NCI-H1694 treated with DMSO at 0.1 percent for 48 hours (cell line): Measurements from ENCODE around the gene ARL4D.
"Not testable (repeated sequence)": the region's sequence is repeated elsewhere in the genome, so short reads cannot be mapped to it uniquely, and the experiment has no call there.

ENCODE experiments used
- DNase-seq: peaks from one replicate; lab custom pipeline; 2025; lab: John Stamatoyannopoulos, UW

The ARL4D gene

DNA sequence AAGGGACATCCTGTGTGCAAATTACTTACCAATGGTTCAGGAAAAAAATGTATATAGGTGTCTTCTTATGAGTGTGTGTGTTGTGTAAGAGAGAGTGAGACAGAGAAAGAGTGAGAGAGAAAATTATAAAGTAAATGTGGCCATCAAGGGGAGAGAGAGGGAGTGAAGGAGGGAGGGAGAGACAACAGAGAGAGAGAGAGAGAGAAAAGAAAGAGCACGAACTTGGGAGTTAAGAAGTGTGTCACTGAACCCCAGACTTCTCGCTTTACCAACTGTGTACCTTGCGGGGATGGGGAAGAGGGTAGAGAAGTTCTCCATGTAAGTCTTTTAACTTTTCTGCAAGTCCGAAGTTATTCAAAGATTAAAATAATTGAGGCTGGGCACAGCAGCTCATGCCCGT lies 28.8 kb upstream of the ARL4D start:
- DNase-seq, result no peak

DNA sequence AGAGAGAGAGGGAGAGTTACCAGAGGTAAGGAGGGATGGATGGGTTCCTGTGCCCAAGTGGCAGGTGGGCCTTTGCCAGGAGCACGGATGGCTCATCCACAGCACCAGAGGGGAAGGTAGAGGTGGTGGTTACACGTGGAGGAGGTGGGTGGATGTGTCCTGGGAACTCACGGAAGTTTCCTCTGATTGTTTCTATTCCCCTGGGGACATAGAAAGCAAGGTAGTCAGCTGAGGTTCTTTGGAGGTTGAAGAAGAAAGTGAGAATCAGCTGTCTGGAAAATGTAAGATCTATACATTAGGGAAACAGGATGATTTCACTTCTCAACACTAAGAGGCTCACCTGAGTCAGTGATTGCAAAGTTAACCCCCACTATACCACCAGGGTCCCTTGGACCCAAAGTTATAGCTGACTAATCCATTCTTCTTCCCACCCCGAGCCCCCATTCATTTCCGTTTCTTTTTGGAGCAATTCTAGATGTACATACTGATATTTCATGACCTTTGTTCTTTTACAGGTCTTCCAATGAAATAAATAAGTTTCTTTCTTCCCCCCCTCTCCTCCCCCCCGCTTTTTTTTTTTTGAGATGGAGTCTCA lies 27.5 kb upstream of the ARL4D start:
- DNase-seq, result no peak

DNA sequence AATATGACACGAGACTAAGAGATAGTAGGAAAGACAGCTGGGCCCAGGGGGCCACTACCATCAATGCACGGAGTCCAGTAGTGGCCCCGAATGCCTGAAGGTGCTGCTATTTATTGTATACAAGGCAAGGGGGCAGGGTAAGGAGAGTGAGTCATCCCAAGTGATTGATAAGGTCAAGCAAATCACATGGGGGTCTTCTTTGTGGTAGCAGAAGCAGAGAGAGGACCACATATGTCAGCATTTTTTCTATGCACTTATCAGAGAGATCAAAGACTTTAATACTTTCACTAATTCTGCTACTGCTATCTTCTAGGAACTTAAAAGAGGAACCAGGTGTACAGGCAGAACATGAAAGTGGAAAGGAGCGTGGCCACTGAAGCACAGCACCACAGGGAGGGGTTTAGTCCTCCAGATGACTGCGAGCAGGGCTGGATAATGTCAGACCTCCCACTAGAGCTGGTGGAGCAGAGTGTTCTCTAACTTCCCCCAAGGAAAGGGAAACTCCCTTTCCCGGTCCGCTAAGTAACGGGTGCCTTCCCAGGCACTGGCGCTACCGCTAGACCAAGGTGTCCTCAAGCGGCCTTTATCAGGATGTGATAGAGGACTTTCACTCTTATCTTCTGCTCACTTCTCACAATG lies 26.4 kb upstream of the ARL4D start:
- no peak for DNase-seq

DNA sequence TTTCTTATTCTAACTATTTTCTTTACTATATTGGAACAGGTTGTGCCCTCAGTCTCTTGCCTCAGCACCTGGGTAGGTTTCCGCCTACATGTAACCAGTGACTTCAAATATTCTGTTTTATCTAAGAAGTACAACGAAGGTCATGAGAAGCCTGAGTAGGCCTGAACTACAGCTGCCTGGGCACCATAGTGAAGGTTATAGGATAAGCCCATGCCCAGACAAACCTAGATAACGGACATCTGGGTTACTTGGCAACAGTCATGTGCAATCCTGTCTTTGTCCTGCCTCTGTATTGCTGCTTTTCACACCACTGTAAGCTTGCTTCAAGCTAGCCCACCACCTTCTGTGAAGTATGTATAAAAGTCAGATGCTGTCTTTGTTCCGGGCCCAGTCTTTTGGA lies 25.4 kb upstream of the ARL4D start:
- no peak for DNase-seq

DNA sequence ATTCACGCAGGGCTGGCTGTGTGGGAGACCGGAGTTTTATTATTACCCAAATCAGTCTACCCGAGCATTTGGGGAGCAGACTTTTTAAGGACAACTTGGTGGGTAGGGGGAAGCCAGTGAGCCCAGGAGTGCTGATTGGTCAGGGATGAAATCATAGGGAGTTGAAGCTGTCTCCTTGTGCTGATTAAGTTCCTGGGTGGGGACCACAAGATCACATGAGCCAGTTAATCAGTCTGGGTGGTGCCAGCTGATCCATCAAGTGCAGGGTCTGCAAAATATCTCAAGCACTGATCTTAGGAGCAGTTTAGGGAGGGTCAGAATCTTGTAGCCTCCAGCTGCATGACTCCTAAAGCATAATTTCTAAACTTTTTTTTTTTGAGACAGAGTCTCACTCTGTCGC lies 22.9 kb upstream of the ARL4D start:
- not testable (repeated sequence) for DNase-seq

DNA sequence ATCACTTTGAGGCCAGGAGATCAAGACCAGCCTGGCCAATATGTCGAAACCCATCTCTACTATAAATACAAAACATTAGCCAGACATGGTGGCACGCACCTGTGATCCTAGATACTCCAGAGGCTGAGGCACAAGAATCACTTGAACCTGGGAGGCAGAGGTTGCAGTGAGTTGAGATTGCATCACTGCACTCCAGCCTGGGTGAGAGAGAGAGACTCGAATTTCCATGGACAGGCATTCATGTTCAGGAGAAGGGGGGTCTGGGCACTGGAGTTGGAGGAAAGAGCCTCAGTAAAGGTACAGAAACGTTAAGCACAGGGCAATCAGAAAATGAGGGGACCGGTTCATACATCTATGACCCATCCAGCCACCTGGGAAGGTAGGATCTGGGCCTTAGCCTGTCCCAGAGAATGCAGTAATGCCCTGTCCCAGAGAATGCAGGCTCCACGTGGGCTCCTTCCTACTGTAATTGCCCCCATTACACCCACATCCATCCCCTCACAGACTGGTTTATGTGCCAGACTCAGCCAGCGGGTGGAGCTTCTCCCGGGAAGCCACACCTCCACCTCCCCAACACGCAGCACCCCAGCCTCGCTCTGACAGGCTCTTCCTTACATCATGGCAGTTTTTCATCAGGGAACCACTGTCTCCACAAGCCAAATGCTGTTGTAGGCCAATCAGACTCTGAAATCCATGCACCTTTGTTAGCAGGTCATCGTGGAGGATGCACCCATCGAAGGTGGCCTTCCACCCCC lies 21.6 kb upstream of the ARL4D start:
- no peak for DNase-seq

DNA sequence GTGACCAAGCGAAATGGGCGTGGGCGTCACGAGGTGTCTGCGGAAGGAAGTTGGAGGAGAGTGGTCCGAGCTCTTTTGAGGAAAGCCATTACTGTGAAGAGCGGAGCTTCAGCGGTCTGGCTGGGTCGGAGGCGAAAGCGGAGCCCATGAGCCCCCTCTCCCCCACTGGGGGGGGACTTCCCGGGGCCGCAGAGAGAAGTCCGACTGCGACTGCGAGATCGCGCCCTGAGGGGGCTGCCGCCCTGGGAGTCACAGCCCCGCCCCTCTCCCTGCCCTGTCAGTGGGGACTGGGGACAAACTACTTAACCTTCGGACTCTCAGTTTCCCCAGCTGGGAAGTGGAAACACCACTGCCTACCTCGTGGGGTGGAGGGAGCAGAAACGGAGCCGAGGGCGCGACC lies 20.0 kb upstream of the ARL4D start:
- no peak for DNase-seq

DNA sequence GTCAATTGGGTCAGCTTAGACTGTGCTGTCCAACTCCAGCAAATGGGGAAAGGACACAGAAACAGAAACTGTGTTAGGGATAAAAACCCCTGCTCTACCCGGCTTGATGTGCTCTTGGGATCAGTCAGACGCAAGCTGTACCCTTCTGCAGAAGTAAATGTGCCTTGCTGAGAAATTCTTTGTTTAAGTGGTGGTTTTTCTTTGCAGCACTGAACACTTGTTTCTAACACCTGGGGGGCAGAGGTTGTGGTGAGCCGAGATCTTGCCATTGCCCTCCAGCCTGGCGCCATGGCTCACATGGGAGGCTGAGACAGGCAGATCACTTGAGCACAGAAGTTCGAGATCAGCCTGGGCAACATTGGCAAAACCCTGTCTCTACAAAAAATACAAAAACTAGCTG lies 18.5 kb upstream of the ARL4D start:
- DNase-seq, result no peak

- no peak for DNase-seq
Observed at GRCh38 chr17:43381204-43381603, 17.6 kb upstream of the ARL4D start.

- DNase-seq, result no peak
Observed at GRCh38 chr17:43381621-43382020, 17.2 kb upstream of the ARL4D start.

DNA sequence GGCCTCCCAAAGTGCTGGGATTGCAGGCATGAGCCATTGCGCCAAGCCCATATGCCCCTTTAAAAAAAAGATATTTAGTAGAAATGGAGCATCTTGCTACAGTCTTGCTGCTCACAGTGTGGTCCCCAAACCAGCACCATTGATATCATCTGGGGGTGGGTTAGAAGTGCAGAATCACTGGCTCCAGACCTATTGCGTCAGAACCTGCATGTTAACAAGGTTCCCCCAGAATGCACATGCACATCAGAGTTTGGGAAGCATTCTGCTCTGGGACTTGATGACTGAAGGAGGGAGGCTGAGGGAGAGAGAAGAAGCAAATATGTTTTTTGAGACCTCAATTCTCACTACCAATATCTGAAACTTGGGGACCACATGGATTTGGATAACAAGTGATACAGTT lies 16.0 kb upstream of the ARL4D start:
- DNase-seq, result no peak

DNA sequence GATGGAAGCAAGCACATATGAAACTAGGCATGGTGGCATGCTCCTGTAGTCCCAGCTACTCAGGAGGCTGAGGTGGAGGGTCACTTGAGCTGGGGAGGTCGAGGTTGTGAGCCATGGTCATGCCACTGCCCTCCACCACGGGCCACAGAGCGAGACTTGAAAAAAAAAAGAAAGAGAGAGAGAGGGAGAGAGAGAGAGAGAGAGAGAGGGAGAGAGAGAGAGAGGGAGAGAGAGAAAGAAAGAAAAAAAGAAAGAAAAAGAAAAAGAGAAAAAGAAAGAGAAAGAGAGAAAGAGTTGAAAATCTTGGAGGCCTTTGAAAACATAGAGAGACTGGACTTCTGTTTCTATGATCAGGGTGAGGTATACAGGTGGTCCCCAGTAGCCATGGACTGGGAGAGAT lies 15.4 kb upstream of the ARL4D start:
- DNase-seq, result no peak

DNA sequence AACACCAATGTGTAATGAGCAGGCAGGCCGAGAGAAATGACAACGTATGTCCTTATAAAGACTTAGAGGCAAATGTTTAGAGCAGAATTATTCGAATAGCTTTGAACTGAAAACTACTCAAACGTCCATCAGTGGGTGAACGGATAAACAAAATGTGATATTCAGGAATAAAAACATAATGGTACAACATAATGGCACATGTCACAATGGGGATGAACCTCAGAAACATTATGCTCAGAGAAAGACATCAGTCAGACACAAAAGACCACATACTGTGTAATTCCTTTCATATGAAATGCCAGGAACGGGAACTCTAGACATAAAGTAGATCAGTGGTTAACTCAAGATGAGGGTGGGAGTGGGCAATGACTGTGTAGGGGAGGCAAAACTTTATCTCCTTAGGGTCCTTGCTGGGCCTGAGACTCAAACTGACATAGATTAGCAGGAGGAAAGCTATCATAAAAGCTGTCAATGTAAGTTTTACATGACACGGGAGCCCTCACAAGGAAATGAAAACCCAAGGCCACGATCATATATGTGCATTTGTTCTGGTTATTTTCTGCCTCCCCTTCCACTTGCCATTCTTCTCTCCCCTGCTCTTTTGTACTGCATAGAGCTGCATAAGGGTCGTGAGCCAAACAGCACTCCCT lies 14.8 kb upstream of the ARL4D start:
- DNase-seq, result no peak

- DNase-seq, result no peak
Observed at GRCh38 chr17:43384476-43384862, 14.3 kb upstream of the ARL4D start.

GRCh38 chr17:43385046-43385831 lies 13.6 kb upstream of the ARL4D start:
- DNase-seq, result no peak

GRCh38 chr17:43388359-43389045 lies 10.3 kb upstream of the ARL4D start:
- peak; percentile 55 for DNase-seq

DNA sequence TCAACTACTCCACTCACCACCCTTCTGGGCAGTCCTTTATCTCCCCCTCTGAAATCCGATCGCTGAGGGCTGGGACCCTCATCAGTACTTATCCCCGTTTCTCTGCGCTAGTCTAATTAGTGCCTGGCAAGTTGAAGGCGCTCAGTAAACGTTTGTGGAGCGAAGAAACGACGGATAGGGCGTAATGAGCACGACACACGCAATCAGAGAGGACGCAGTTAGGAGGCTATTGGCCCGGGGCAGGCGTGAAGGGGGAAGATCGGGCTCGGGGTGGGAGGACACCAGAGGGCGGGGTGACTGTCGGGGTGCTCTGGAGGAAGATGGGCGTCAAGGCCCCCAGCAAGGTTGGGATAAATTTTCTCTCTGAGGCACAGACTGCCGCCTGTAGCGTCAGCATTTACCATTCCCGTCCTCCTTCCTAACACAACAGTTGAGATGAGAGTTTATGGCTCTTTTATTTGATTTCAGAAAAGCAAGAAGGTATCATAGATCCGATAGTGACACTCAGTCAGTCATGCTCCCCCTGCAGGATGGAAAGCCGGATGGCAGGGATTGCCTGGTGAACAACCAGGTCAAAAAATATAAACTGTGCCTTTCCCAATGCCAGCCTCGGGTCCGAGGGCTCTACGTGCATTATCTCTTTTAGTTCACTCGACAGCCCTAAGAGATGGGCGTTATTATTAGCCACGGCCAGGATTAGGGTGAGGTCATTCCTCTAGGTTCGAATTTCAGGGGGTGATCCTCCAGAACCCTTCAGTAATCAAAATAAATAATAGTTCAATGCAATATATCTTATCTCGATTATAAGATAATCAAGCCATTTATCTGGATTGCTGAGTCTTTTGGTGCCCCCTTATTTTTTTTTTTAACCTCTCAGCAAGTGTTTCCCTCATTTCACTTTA lies 9.5 kb upstream of the ARL4D start:
- peak; percentile 83 for DNase-seq

GRCh38 chr17:43392397-43392796 lies 6.4 kb upstream of the ARL4D start:
- DNase-seq, result no peak

- DNase-seq, result peak; percentile 88
Observed at GRCh38 chr17:43393944-43394482, 4.8 kb upstream of the ARL4D start.

- not testable (repeated sequence) for DNase-seq
Observed at GRCh38 chr17:43394696-43395095, 4.1 kb upstream of the ARL4D start.
